Measurements from ENCODE around the gene RAD51AP1.

The RAD51AP1 gene

GRCh38 chr12:4552191-4552590 is 13.5 kb downstream of the RAD51AP1 start:
- DNase-seq, result no peak

GRCh38 chr12:4553943-4554342 is 15.3 kb downstream of the RAD51AP1 start:
- no peak for DNase-seq

- DNase-seq, result no peak
Observed at GRCh38 chr12:4555804-4556203, 17.1 kb downstream of the RAD51AP1 start.

GRCh38 chr12:4556735-4557530 is 18.2 kb downstream of the RAD51AP1 start:
- DNase-seq, result no peak

- DNase-seq, result no peak
Observed at GRCh38 chr12:4557586-4557985, 18.9 kb downstream of the RAD51AP1 start.

GRCh38 chr12:4558171-4558570 is 19.5 kb downstream of the RAD51AP1 start:
- DNase-seq, result no peak

GRCh38 chr12:4562034-4562657 is 23.5 kb downstream of the RAD51AP1 start, which contains the start of gene DYRK4:
Gene DYRK4, plus strand, starts transcription at chr12:4562208. Its CDS starts 38 bp downstream, at chr12:4562246.
- peak; percentile 96 for DNase-seq

- no peak for DNase-seq
Observed at GRCh38 chr12:4563336-4563735, 24.6 kb downstream of the RAD51AP1 start.

GRCh38 chr12:4564818-4565217 is 26.1 kb downstream of the RAD51AP1 start:
- DNase-seq, result no peak

- no peak for DNase-seq
Observed at GRCh38 chr12:4566474-4566873, 27.8 kb downstream of the RAD51AP1 start.

- DNase-seq, result no peak
Observed at GRCh38 chr12:4567073-4567881, 28.6 kb downstream of the RAD51AP1 start.

- no peak for DNase-seq
Observed at GRCh38 chr12:4569261-4569660, 30.6 kb downstream of the RAD51AP1 start.

- DNase-seq, result no peak
Observed at GRCh38 chr12:4572680-4573079, 34.0 kb downstream of the RAD51AP1 start.

GRCh38 chr12:4579305-4580102 is 40.8 kb downstream of the RAD51AP1 start:
- peak; percentile 50 for DNase-seq

- DNase-seq, result peak; percentile 38
Observed at GRCh38 chr12:4580281-4580688, 41.6 kb downstream of the RAD51AP1 start.

- DNase-seq, result no peak
Observed at GRCh38 chr12:4584281-4584680, 45.6 kb downstream of the RAD51AP1 start.

GRCh38 chr12:4584896-4585295 is 46.2 kb downstream of the RAD51AP1 start:
- DNase-seq, result no peak

- no peak for DNase-seq
Observed at GRCh38 chr12:4586500-4586899, 47.8 kb downstream of the RAD51AP1 start.

GRCh38 chr12:4587108-4587507 is 48.4 kb downstream of the RAD51AP1 start:
- no peak for DNase-seq

GRCh38 chr12:4588916-4589315 is 50.2 kb downstream of the RAD51AP1 start:
- DNase-seq, result no peak

- no peak for DNase-seq
Observed at GRCh38 chr12:4589941-4590340, 51.3 kb downstream of the RAD51AP1 start.

- DNase-seq, result no peak
Observed at GRCh38 chr12:4591180-4591687, 52.5 kb downstream of the RAD51AP1 start.

All from eye (tissue), 1 donor.